OCI-LY7 (cell line): Measurements from ENCODE around the gene BCL7A. TPM values are rescaled to one million over a fixed set of nuclear protein-coding genes. Genes with fewer than 3 reads are reported as not detected.

ENCODE experiments used
- BruUV-seq: library from RNA; stranded (reverse); fragments of 400-500 nt; replicated peaks from 2 replicates; lab custom pipeline; 2021; lab: Mats Ljungman, UMichigan
- CTCF ChIA-PET: fragments of 300-600 bp; sonication (Branson Sonifier 250); formaldehyde crosslinking; loops from one replicate; lab custom pipeline; 2022; ENCODE audit warnings: antibody characterized with exemption; ENCODE audit not compliant: unreplicated experiment; lab: Charles Lee
- POLR2A ChIA-PET: fragments of 300-600 bp; sonication (Branson Sonifier 250); formaldehyde crosslinking; loops from one replicate; lab custom pipeline; 2022; ENCODE audit warnings: antibody characterized with exemption; lab: Charles Lee
- DNase-seq: peaks from one replicate; pipeline ENCODE4 v3.0.0-alpha.2; 2015; ENCODE audit warnings: low spot score
- H2AFZ ChIP-seq: fragments of 200-600 bp; sonication (generic), shearing (Covaris generic); 2 replicates; pipeline ENCODE4 v1.6.1; 2014; ENCODE audit warnings: mild to moderate bottlenecking, antibody characterized with exemption, low read length, moderate library complexity
- H3K27ac ChIP-seq: fragments of 200-600 bp; sonication (generic); 2 replicates; pipeline ENCODE4 v1.5.1; 2014; ENCODE audit warnings: mixed run types, low read depth, mild to moderate bottlenecking, moderate library complexity, low read length, inconsistent platforms; ENCODE audit not compliant: poor library complexity, severe bottlenecking
- H3K36me3 ChIP-seq: fragments of 200-600 bp; sonication (generic); 2 replicates; pipeline ENCODE4 v1.6.1; 2014; ENCODE audit warnings: mild to moderate bottlenecking, antibody characterized with exemption, low read length, moderate library complexity, mixed read lengths; ENCODE audit not compliant: insufficient read depth
- H3K4me1 ChIP-seq: fragments of 200-600 bp; sonication (generic); 2 replicates; pipeline ENCODE4 v1.5.1; 2014; ENCODE audit warnings: mild to moderate bottlenecking, low read length; ENCODE audit not compliant: insufficient read depth, poor library complexity, severe bottlenecking
- H3K4me2 ChIP-seq: fragments of 200-600 bp; sonication (generic); 2 replicates; pipeline ENCODE4 v1.6.1; 2014; ENCODE audit warnings: mild to moderate bottlenecking, low read length
- H3K4me3 ChIP-seq: fragments of 200-600 bp; sonication (generic); 2 replicates; pipeline ENCODE4 v1.5.1; 2014; ENCODE audit warnings: mild to moderate bottlenecking, low read depth, low read length; ENCODE audit not compliant: poor library complexity, severe bottlenecking
- H3K79me2 ChIP-seq: fragments of 200-600 bp; sonication (generic); 2 replicates; pipeline ENCODE4 v1.6.1; 2016; ENCODE audit warnings: low read depth, mild to moderate bottlenecking, low read length, moderate library complexity, mixed read lengths; ENCODE audit not compliant: insufficient read depth
- H3K9me2 ChIP-seq: fragments of 200-600 bp; sonication (generic); 2 replicates; pipeline ENCODE4 v1.6.1; 2016; ENCODE audit warnings: mild to moderate bottlenecking, low read length, mixed read lengths; ENCODE audit not compliant: insufficient read depth
- H3K9me3 ChIP-seq: fragments of 200-600 bp; sonication (generic); 2 replicates; pipeline ENCODE4 v1.6.1; 2014; ENCODE audit warnings: mild to moderate bottlenecking, mixed run types, low read length, mixed read lengths
- H4K20me1 ChIP-seq: fragments of 200-600 bp; sonication (generic); 2 replicates; pipeline ENCODE4 v1.6.1; 2014; ENCODE audit warnings: mild to moderate bottlenecking, antibody characterized with exemption, low read length, moderate library complexity, mixed read lengths; ENCODE audit not compliant: insufficient read depth
- CTCF ChIP-seq: fragments of 200-600 bp; sonication (generic); conservative IDR thresholded peaks from 2 replicates; pipeline ENCODE4 v1.5.1; 2014; ENCODE audit warnings: mild to moderate bottlenecking, antibody characterized with exemption, low read length, moderate library complexity, mixed read lengths
- EZH2phosphoT487 ChIP-seq: fragments of 200-600 bp; sonication (generic); IDR thresholded peaks from 2 replicates; pipeline ENCODE4 v1.6.1; 2018; ENCODE audit warnings: low read depth, borderline replicate concordance, mild to moderate bottlenecking, mixed run types, antibody characterized with exemption, low read length, moderate library complexity, mixed read lengths
- intact Hi-C: fragments of 100-400 bp; cut with micrococcal nuclease; formaldehyde crosslinking; loops from one replicate; pipeline ENCODE4 v1.10.0; 2022; ENCODE audit not compliant: unreplicated experiment
- total RNA-seq, 2 experiments: library from RNA; depleted of rRNA in 1 of 2; stranded (reverse); fragments of >200 nt in 1 of 2; shearing (Covaris generic) in 1 of 2; gene quantifications; 2 replicates each; pipeline ENCODE4 v1.2.3, GENCODE V29; 2014 to 2022

The BCL7A gene
- total RNA-seq, 2 experiments from 2014 or later: 76.2 to 84.7 TPM

GRCh38 chr12:122076743-122077495 lies 55.2 kb downstream of the BCL7A start:
- ChIA-PET POLR2A (no interaction called here), CTCF (no interaction called here)
- intact Hi-C loops: no loop called here
- peaks cover 41% of the 10 kb centered on the region for H3K4me1 ChIP-seq
- peak overlapping the region; percentile 27; the same call in 1 of the 2 replicates for H2AFZ ChIP-seq
- no TSS peak for BruUV-seq
- H3K9me3 ChIP-seq: no peaks in the 10 kb centered on the region
- H3K4me2 ChIP-seq: peak overlapping the region; percentile 89
- no peaks in the 10 kb centered on the region for H3K36me3 ChIP-seq
- peaks cover 30% of the 10 kb centered on the region for H3K79me2 ChIP-seq
- no peak for TF ChIP-seq EZH2phosphoT487
- no peak for TF ChIP-seq CTCF
- H3K9me2 ChIP-seq: no peaks in the 10 kb centered on the region
- H3K27ac ChIP-seq: no peak overlapping the region
- peak; percentile 48 for DNase-seq
- peaks cover 22% of the 10 kb centered on the region for H4K20me1 ChIP-seq
- no peak overlapping the region for H3K4me3 ChIP-seq

- ChIA-PET POLR2A (interaction anchor here (0.5 to 1.5 kb wide), 5 partner anchors 12 to 542 kb away, joined by 3 to 8 read pairs (median 6); no protein-coding TSS in a partner anchor), CTCF (interaction anchor here (0.6 kb wide), 3 partner anchors 40 to 1405 kb away, joined by 4 to 7 read pairs (median 7); no protein-coding TSS in a partner anchor)
- TF ChIP-seq CTCF (no peak), EZH2phosphoT487 (no peak)
- intact Hi-C loops: no loop called here
- Histone ChIP-seq H2AFZ (peak within 1 kb of the TSS; percentile 85), H3K4me2 (peak within 1 kb of the TSS; percentile 89), H3K9me3 (no peaks in the 10 kb centered on the region), H3K27ac (peak within 1 kb of the TSS; percentile 31), H3K4me3 (peak within 1 kb of the TSS; percentile 96), H3K36me3 (peaks cover 6% of the 10 kb centered on the region; the same call in 1 of the 2 replicates), H3K9me2 (no peaks in the 10 kb centered on the region), H3K4me1 (peaks cover 54% of the 10 kb centered on the region), H3K79me2 (peaks cover 44% of the 10 kb centered on the region), H4K20me1 (peaks cover 31% of the 10 kb centered on the region)
- DNase-seq: peak; percentile 97
- BruUV-seq: TSS peak; percentile 75
Measured at GRCh38 chr12:122078141-122079032, 56.7 kb downstream of the BCL7A start, which contains the start of gene MLXIP. MLXIP (plus strand) TSS chr12:122078756; CDS start chr12:122078854, 98 bp downstream.
